Measurements from ENCODE around the gene TMC5. TPM values are rescaled to one million over a fixed set of nuclear protein-coding genes. Genes with fewer than 3 reads are reported as not detected.

TMC5 gene
- total and polyA plus RNA-seq, 2 of the 13 experiments (the other 11 are each of a cell fraction or from before 2014, with no cell fraction given) = 0.09 to 0.41 TPM

DNA sequence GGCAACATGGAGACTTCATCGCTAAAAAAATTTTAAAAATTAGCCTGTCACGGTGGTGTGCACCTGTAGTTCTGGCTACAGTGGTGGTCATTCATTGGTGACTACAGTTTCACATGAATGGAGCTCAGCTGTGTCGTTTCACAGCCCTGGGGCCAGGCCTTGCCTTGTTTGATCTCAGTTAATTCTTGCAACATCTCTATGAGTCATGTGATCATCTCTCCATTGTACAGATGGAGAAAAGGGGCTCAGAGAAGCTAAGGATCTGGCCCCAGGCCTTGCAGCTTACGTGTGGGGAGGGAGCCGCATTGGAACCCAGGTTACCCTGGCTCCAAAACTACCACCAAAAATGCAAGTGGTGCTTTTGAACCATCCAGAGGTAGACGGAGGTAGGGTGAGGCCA, 54.8 kb downstream of the TMC5 start:
- no peaks in the 10 kb centered on the region for H3K36me3 ChIP-seq (replicated peaks in 1 of 2; ENCODE audit: control insufficient read depth in 1 of 2, insufficient read depth in 2 of 2, low read length in 2 of 2)
- H3K27ac ChIP-seq (ENCODE audit: extremely low read length, insufficient read depth, low read length) = no peak overlapping the region
- FAIRE-seq = no peak
- intact Hi-C loops (cut with micrococcal nuclease; ENCODE audit: unreplicated experiment) = no loop called here
- WGBS (ENCODE audit: low lambda C conversion rate) = 45% methylated on average over 6 of the region's 6 CpGs
- no peak for DNase-seq (ENCODE audit: low spot score)
- H3K4me3 ChIP-seq (replicated peaks in 1 of 3; ENCODE audit: insufficient read depth in 1 of 3, low read depth in 2 of 3, low read length in 3 of 3) = no peak overlapping the region
- H3K79me2 ChIP-seq (ENCODE audit: insufficient read depth, low read length) = no peaks in the 10 kb centered on the region
- peaks cover 1 to 27% of the 10 kb centered on the region in 2 experiments; a peak in 3 of 5 replicates for H3K27me3 ChIP-seq (ENCODE audit: control insufficient read depth in 1 of 2, insufficient read depth in 2 of 2, low read length in 2 of 2)
- ChIA-PET CTCF (ENCODE audit: low intra/inter-chr PET ratio, low total read pairs) (no interaction called here), POLR2A (no interaction called here)
- no peak overlapping the region for H2AFZ ChIP-seq (ENCODE audit: low read length)
- no peaks in the 10 kb centered on the region for H3K9me3 ChIP-seq (ENCODE audit: low read length)
- BruUV-seq (replicated peaks) = no TSS peak
- H3K4me2 ChIP-seq (ENCODE audit: low read depth, low read length) = no peak overlapping the region
- in situ Hi-C loops (cut with HindIII; ENCODE audit: extremely low pct_ligation_motif_present, low pct_unique_long_range_greater_than_20kb) = no loop called here
- TF ChIP-seq FOSL2 (CRISPR knock-in tag; IDR thresholded peaks at IDR 0.05) (peak; percentile 58; the same call in 1 of the 2 replicates), CEBPB (IDR thresholded peaks at IDR 0.05; ENCODE audit: borderline replicate concordance, low read depth, low read length) (0 out of 2 replicates have a peak, but pooled peaks have one; percentile 34), ZNF230 (CRISPR knock-in tag; IDR thresholded peaks at IDR 0.05) (no peak)
- no peak for ATAC-seq
- no peak overlapping the region for H3K9ac ChIP-seq (ENCODE audit: insufficient read depth, low read depth, low read length)
- no peaks in the 10 kb centered on the region for H3K4me1 ChIP-seq (ENCODE audit: insufficient read depth, low read length)
- no peaks in the 10 kb centered on the region for H4K20me1 ChIP-seq (ENCODE audit: insufficient read depth, low read length)

- no peak for FAIRE-seq
- Histone ChIP-seq H3K27ac (ENCODE audit: extremely low read length, insufficient read depth, low read length) (no peak overlapping the region), H3K9ac (ENCODE audit: insufficient read depth, low read depth, low read length) (no peak overlapping the region), H3K9me3 (ENCODE audit: low read length) (no peaks in the 10 kb centered on the region), H3K27me3 (ENCODE audit: control insufficient read depth in 1 of 2, insufficient read depth in 2 of 2, low read length in 2 of 2) (peaks cover 1 to 22% of the 10 kb centered on the region in 2 experiments; a peak in 3 of 5 replicates), H3K79me2 (ENCODE audit: insufficient read depth, low read length) (no peaks in the 10 kb centered on the region), H3K4me2 (ENCODE audit: low read depth, low read length) (no peak overlapping the region), H3K4me1 (ENCODE audit: insufficient read depth, low read length) (peaks cover 13% of the 10 kb centered on the region), H2AFZ (ENCODE audit: low read length) (no peak overlapping the region), H3K36me3 (replicated peaks in 1 of 2; ENCODE audit: control insufficient read depth in 1 of 2, insufficient read depth in 2 of 2, low read length in 2 of 2) (no peaks in the 10 kb centered on the region), H3K4me3 (replicated peaks in 1 of 3; ENCODE audit: insufficient read depth in 1 of 3, low read depth in 2 of 3, low read length in 3 of 3) (no peak overlapping the region), H4K20me1 (ENCODE audit: insufficient read depth, low read length) (no peaks in the 10 kb centered on the region)
- CTCF ChIA-PET (ENCODE audit: low intra/inter-chr PET ratio, low total read pairs) = no interaction called here
- intact Hi-C loops (cut with micrococcal nuclease; ENCODE audit: unreplicated experiment) (no loop called here), in situ Hi-C loops (cut with HindIII; ENCODE audit: extremely low pct_ligation_motif_present, low pct_unique_long_range_greater_than_20kb) (no loop called here)
- no TSS peak for BruUV-seq (replicated peaks)
- POLR2A ChIA-PET = no interaction called here
- TF ChIP-seq, protein P1, sequence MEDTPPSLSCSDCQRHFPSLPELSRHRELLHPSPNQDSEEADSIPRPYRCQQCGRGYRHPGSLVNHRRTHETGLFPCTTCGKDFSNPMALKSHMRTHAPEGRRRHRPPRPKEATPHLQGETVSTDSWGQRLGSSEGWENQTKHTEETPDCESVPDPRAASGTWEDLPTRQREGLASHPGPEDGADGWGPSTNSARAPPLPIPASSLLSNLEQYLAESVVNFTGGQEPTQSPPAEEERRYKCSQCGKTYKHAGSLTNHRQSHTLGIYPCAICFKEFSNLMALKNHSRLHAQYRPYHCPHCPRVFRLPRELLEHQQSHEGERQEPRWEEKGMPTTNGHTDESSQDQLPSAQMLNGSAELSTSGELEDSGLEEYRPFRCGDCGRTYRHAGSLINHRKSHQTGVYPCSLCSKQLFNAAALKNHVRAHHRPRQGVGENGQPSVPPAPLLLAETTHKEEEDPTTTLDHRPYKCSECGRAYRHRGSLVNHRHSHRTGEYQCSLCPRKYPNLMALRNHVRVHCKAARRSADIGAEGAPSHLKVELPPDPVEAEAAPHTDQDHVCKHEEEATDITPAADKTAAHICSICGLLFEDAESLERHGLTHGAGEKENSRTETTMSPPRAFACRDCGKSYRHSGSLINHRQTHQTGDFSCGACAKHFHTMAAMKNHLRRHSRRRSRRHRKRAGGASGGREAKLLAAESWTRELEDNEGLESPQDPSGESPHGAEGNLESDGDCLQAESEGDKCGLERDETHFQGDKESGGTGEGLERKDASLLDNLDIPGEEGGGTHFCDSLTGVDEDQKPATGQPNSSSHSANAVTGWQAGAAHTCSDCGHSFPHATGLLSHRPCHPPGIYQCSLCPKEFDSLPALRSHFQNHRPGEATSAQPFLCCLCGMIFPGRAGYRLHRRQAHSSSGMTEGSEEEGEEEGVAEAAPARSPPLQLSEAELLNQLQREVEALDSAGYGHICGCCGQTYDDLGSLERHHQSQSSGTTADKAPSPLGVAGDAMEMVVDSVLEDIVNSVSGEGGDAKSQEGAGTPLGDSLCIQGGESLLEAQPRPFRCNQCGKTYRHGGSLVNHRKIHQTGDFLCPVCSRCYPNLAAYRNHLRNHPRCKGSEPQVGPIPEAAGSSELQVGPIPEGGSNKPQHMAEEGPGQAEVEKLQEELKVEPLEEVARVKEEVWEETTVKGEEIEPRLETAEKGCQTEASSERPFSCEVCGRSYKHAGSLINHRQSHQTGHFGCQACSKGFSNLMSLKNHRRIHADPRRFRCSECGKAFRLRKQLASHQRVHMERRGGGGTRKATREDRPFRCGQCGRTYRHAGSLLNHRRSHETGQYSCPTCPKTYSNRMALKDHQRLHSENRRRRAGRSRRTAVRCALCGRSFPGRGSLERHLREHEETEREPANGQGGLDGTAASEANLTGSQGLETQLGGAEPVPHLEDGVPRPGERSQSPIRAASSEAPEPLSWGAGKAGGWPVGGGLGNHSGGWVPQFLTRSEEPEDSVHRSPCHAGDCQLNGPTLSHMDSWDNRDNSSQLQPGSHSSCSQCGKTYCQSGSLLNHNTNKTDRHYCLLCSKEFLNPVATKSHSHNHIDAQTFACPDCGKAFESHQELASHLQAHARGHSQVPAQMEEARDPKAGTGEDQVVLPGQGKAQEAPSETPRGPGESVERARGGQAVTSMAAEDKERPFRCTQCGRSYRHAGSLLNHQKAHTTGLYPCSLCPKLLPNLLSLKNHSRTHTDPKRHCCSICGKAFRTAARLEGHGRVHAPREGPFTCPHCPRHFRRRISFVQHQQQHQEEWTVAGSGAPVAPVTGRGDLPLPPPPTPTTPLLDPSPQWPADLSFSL (CRISPR knock-in tag; IDR thresholded peaks at IDR 0.05) = 0 out of 2 replicates have a peak, but pooled peaks have one; percentile 33
- TF ChIP-seq ZNF275 (CRISPR knock-in tag; IDR thresholded peaks at IDR 0.05; ENCODE audit: borderline replicate concordance) = no peak
- no peak for DNase-seq (ENCODE audit: low spot score)
- WGBS (ENCODE audit: low lambda C conversion rate) = 38% methylated on average over 5 of the region's 5 CpGs
- ATAC-seq = peak; percentile 67
Measured at GRCh38 chr16:19474617-19475016, 56.9 kb downstream of the TMC5 start.
